Fibroblast of the aortic adventitia (primary cell): ENCODE results near the gene CASP12. TPM values are rescaled to one million over a fixed set of nuclear protein-coding genes. Genes with fewer than 3 reads are reported as not detected.
"Not testable (repeated sequence)": the region's sequence is repeated elsewhere in the genome, so short reads cannot be mapped to it uniquely, and the experiment has no call there.

ENCODE experiments used
- DNase-seq: peaks from one replicate; pipeline ENCODE4 v3.0.0-alpha.2; 2010; ENCODE audit warnings: low read depth
- H3K4me3 ChIP-seq: 2 replicates; pipeline ENCODE4 v1.5.1; 2011; ENCODE audit warnings: low read depth, mild to moderate bottlenecking, control low read depth, low read length, moderate library complexity
- total RNA-seq: library from RNA; depleted of rRNA; stranded (reverse); fragments of >200 nt; gene quantifications from 2 replicates; pipeline ENCODE4 v1.2.3, GENCODE V29; 2012; ENCODE audit warnings: low replicate concordance
- TF ChIP-seq, protein P1 (sequence below): IDR thresholded peaks from 2 replicates; pipeline ENCODE4 v1.5.1; 2011; ENCODE audit warnings: mild to moderate bottlenecking, low read length, control low read depth, inconsistent platforms; ENCODE audit not compliant: insufficient read depth

Gene CASP12
- 0.18 TPM in 1 of 2 replicates, not detected in the other for total RNA-seq

- peak; percentile 20 for DNase-seq
- TF ChIP-seq, protein P1, sequence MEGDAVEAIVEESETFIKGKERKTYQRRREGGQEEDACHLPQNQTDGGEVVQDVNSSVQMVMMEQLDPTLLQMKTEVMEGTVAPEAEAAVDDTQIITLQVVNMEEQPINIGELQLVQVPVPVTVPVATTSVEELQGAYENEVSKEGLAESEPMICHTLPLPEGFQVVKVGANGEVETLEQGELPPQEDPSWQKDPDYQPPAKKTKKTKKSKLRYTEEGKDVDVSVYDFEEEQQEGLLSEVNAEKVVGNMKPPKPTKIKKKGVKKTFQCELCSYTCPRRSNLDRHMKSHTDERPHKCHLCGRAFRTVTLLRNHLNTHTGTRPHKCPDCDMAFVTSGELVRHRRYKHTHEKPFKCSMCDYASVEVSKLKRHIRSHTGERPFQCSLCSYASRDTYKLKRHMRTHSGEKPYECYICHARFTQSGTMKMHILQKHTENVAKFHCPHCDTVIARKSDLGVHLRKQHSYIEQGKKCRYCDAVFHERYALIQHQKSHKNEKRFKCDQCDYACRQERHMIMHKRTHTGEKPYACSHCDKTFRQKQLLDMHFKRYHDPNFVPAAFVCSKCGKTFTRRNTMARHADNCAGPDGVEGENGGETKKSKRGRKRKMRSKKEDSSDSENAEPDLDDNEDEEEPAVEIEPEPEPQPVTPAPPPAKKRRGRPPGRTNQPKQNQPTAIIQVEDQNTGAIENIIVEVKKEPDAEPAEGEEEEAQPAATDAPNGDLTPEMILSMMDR = no peak
- H3K4me3 ChIP-seq = no peak within 1 kb of the TSS
Observed at GRCh38 chr11:104897891-104898684, at the start of gene CASP12. Gene CASP12, minus strand, starts transcription at chr11:104898460.

GRCh38 chr11:104946907-104947306 is 48.6 kb upstream of the CASP12 start:
- no peak overlapping the region for H3K4me3 ChIP-seq
- TF ChIP-seq, protein P1 = peak; percentile 44
- DNase-seq = peak; percentile 61

DNA sequence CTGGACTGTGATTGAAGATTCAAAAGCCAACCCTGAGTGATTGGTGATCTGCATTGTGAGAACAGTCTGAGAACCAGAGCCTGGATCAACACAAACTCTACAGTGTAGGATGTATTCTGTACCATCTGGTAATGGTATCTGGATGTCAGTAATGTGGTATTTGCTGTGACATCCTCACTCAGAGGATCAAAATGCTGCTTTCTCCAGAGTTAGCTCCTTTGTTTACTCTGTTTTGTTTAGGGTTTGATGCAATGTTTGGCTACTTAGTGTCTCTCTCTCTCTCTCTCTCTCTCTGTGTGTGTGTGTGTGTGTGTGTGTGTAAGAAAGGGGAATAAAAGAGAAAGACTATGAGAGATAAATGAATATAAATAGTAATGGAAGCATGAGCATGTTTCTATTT is 45.8 kb upstream of the CASP12 start:
- DNase-seq = no peak
- H3K4me3 ChIP-seq = no peak overlapping the region
- TF ChIP-seq, protein P1 = no peak

GRCh38 chr11:104943561-104943960 is 45.3 kb upstream of the CASP12 start:
- no peak for DNase-seq
- TF ChIP-seq, protein P1 = no peak
- no peak overlapping the region for H3K4me3 ChIP-seq

GRCh38 chr11:104934594-104934993 is 36.3 kb upstream of the CASP12 start:
- TF ChIP-seq, protein P1 = no peak
- no peak overlapping the region for H3K4me3 ChIP-seq
- no peak for DNase-seq

- not testable (repeated sequence) for H3K4me3 ChIP-seq, DNase-seq
Observed at GRCh38 chr11:104934073-104934472, 35.8 kb upstream of the CASP12 start.

DNA sequence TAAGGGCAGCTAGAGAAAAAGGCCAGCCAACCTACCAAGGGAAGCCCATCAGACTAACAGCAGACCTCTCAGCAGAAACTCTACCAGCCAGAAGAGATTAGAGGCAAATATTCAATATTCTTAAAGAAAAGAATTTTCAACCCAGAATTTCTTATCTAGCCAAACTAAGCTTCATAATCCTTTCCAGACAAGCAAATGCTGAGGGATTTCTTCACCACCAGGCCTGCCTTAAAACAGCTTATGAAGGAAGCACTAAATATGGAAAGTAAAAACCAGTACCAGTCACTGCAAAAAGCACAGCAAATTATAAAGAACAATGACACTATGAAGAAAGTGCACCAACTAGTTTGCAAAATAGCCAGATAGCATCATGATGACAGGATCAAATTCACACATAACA is 30.6 kb upstream of the CASP12 start:
- H3K4me3 ChIP-seq = no peak overlapping the region
- DNase-seq = no peak
- TF ChIP-seq, protein P1 = no peak
